Esophagus mucosa (tissue), 1 donor: ENCODE data around the gene STK11IP. TPM values are rescaled to one million over a fixed set of nuclear protein-coding genes. Genes with fewer than 3 reads are reported as not detected.

ENCODE experiments used
- ATAC-seq: fragments of 200-7000 bp; cut with Tn5 transposase; one replicate; pipeline ENCODE4 v1.9.1; 2020
- total RNA-seq: library from RNA; stranded (reverse); gene quantifications from one replicate; pipeline ENCODE4 v1.2.4, GENCODE V29; 2023
- donor health status: DM: yes; HTN: yes; CAD: no.

Gene STK11IP
- total RNA-seq, 1 donor from 2014 or later: 17.3 TPM

GRCh38 chr2:219656526-219656925, 58.9 kb downstream of the STK11IP start:
- ATAC-seq: peak; percentile 32

- no peak for ATAC-seq
These were observed 60.7 kb downstream of the STK11IP start for GRCh38 chr2:219658196-219658846.

GRCh38 chr2:219658874-219659273, 61.2 kb downstream of the STK11IP start:
- no peak for ATAC-seq

GRCh38 chr2:219661197-219661954, 63.7 kb downstream of the STK11IP start:
- peak; percentile 42 for ATAC-seq

GRCh38 chr2:219661955-219662395, 64.3 kb downstream of the STK11IP start:
- no peak for ATAC-seq

- no peak for ATAC-seq
These were observed 64.9 kb downstream of the STK11IP start for GRCh38 chr2:219662566-219662965.

- no peak for ATAC-seq
These were observed 65.6 kb downstream of the STK11IP start for GRCh38 chr2:219663116-219663762.

GRCh38 chr2:219664041-219664440, 66.4 kb downstream of the STK11IP start:
- ATAC-seq: no peak

GRCh38 chr2:219664944-219665343, 67.3 kb downstream of the STK11IP start:
- no peak for ATAC-seq

GRCh38 chr2:219665926-219666325, 68.3 kb downstream of the STK11IP start:
- no peak for ATAC-seq

Other genes with a start within 250 kb of the STK11IP start
- 32.3 TPM for gene DNPEP, start 209.9 kb upstream of the STK11IP start, total RNA-seq
- 29.3 TPM for gene DES, start 179.5 kb upstream of the STK11IP start, total RNA-seq
- 3.8 TPM for gene SPEG, start 163.0 kb upstream of the STK11IP start, total RNA-seq
- gene GMPPA, start 99.0 kb upstream of the STK11IP start, total RNA-seq: 19.9 TPM
- not detected for gene ASIC4, start 83.4 kb upstream of the STK11IP start, total RNA-seq
- 27.1 TPM for gene CHPF, start 54.0 kb upstream of the STK11IP start, total RNA-seq
- gene TMEM198, start 53.8 kb upstream of the STK11IP start, total RNA-seq: 1.2 TPM
- gene OBSL1, start 26.3 kb upstream of the STK11IP start, total RNA-seq: 13.0 TPM
- 0.28 TPM for gene INHA, start 25.5 kb upstream of the STK11IP start, total RNA-seq
- 3.0 TPM for gene SLC4A3, start 29.8 kb downstream of the STK11IP start, total RNA-seq